ENCODE data around the gene NTF4.
"Not testable (repeated sequence)": the region's sequence is repeated elsewhere in the genome, so short reads cannot be mapped to it uniquely, and the experiment has no call there.

Gene NTF4

GRCh38 chr19:49057636-49058234, 6.9 kb downstream of the NTF4 start, which contains the start of gene CGB7:
CGB7 (minus strand) TSS chr19:49057749; CDS start chr19:49055375, 2,374 bp downstream.
- no peak for TF ChIP-seq CTCF (IDR thresholded peaks at IDR 0.05; ENCODE audit: extremely low read depth, insufficient read depth, missing control alignments)
- in situ Hi-C loops (cut with MboI; ENCODE audit: low pct_unique_long_range_greater_than_20kb, low sequenced_read_pairs, unreplicated experiment), result no loop called here
- DNase-seq (ENCODE audit: low spot score), result no peak

- DNase-seq (ENCODE audit: low spot score); in situ Hi-C loops (cut with MboI; ENCODE audit: low pct_unique_long_range_greater_than_20kb, low sequenced_read_pairs, unreplicated experiment): not testable (repeated sequence)
Measured at GRCh38 chr19:49056902-49057596, 7.6 kb downstream of the NTF4 start.

- in situ Hi-C loops (cut with MboI; ENCODE audit: low pct_unique_long_range_greater_than_20kb, low sequenced_read_pairs, unreplicated experiment), result no loop called here
- peak; percentile 14 for TF ChIP-seq CTCF (IDR thresholded peaks at IDR 0.05; ENCODE audit: extremely low read depth, insufficient read depth, missing control alignments)
- peak; percentile 90 for DNase-seq (ENCODE audit: low spot score)
Measured at GRCh38 chr19:49056101-49056901, 8.3 kb downstream of the NTF4 start.

- DNase-seq (ENCODE audit: low spot score); in situ Hi-C loops (cut with MboI; ENCODE audit: low pct_unique_long_range_greater_than_20kb, low sequenced_read_pairs, unreplicated experiment): not testable (repeated sequence)
Measured at GRCh38 chr19:49050376-49051033, 14.1 kb downstream of the NTF4 start.

- in situ Hi-C loops (cut with MboI; ENCODE audit: low pct_unique_long_range_greater_than_20kb, low sequenced_read_pairs, unreplicated experiment); DNase-seq (ENCODE audit: low spot score): not testable (repeated sequence)
Measured at GRCh38 chr19:49049834-49050233, 14.8 kb downstream of the NTF4 start.

- not testable (repeated sequence) for DNase-seq (ENCODE audit: low spot score)
Measured at GRCh38 chr19:49049011-49049410, 15.6 kb downstream of the NTF4 start, which contains the start of gene CGB8. CGB8 (minus strand) TSS chr19:49049111; CDS start chr19:49048739, 372 bp downstream.

GRCh38 chr19:49043548-49043947, 21.1 kb downstream of the NTF4 start, which contains the start of gene CGB5:
CGB5 (plus strand) TSS chr19:49043848; CDS start chr19:49044210, 362 bp downstream.
- not testable (repeated sequence) for DNase-seq (ENCODE audit: low spot score)

More at GRCh38 chr19:49049011-49049410, 15.6 kb downstream of the NTF4 start, which contains the start of gene CGB8:
- in situ Hi-C loops (cut with MboI; ENCODE audit: low pct_unique_long_range_greater_than_20kb, low sequenced_read_pairs, unreplicated experiment), result not testable (repeated sequence)

GRCh38 chr19:49042666-49043065, 22.0 kb downstream of the NTF4 start:
- in situ Hi-C loops (cut with MboI; ENCODE audit: low pct_unique_long_range_greater_than_20kb, low sequenced_read_pairs, unreplicated experiment); DNase-seq (ENCODE audit: low spot score): not testable (repeated sequence)

More at GRCh38 chr19:49043548-49043947, 21.1 kb downstream of the NTF4 start, which contains the start of gene CGB5:
- in situ Hi-C loops (cut with MboI; ENCODE audit: low pct_unique_long_range_greater_than_20kb, low sequenced_read_pairs, unreplicated experiment), result not testable (repeated sequence)

- in situ Hi-C loops (cut with MboI; ENCODE audit: low pct_unique_long_range_greater_than_20kb, low sequenced_read_pairs, unreplicated experiment), result no loop called here
- TF ChIP-seq CTCF (IDR thresholded peaks at IDR 0.05; ENCODE audit: extremely low read depth, insufficient read depth, missing control alignments), result no peak
- DNase-seq (ENCODE audit: low spot score), result no peak
Measured at GRCh38 chr19:49042177-49042576, 22.4 kb downstream of the NTF4 start.

GRCh38 chr19:49039736-49040135, 24.9 kb downstream of the NTF4 start:
- DNase-seq (ENCODE audit: low spot score); in situ Hi-C loops (cut with MboI; ENCODE audit: low pct_unique_long_range_greater_than_20kb, low sequenced_read_pairs, unreplicated experiment): not testable (repeated sequence)

GRCh38 chr19:49038557-49039276, 25.9 kb downstream of the NTF4 start:
- DNase-seq (ENCODE audit: low spot score); in situ Hi-C loops (cut with MboI; ENCODE audit: low pct_unique_long_range_greater_than_20kb, low sequenced_read_pairs, unreplicated experiment): not testable (repeated sequence)

GRCh38 chr19:49038111-49038510, 26.5 kb downstream of the NTF4 start:
- DNase-seq (ENCODE audit: low spot score); in situ Hi-C loops (cut with MboI; ENCODE audit: low pct_unique_long_range_greater_than_20kb, low sequenced_read_pairs, unreplicated experiment): not testable (repeated sequence)
